OCI-LY7 (cell line): ENCODE measurements around the gene ANKRD1. TPM values are rescaled to one million over a fixed set of nuclear protein-coding genes. Genes with fewer than 3 reads are reported as not detected.
A peak's percentile ranks its signal among the peaks of the same experiment; 100 is the strongest.

Experiments
- BruUV-seq: library from RNA; stranded (reverse); fragments of 400-500 nt; replicated peaks from 2 replicates; lab custom pipeline; 2021; lab: Mats Ljungman, UMichigan
- CTCF ChIA-PET: fragments of 300-600 bp; sonication (Branson Sonifier 250); formaldehyde crosslinking; loops from one replicate; lab custom pipeline; 2022; ENCODE audit warnings: antibody characterized with exemption; ENCODE audit not compliant: unreplicated experiment; lab: Charles Lee
- POLR2A ChIA-PET: fragments of 300-600 bp; sonication (Branson Sonifier 250); formaldehyde crosslinking; loops from one replicate; lab custom pipeline; 2022; ENCODE audit warnings: antibody characterized with exemption; lab: Charles Lee
- DNase-seq: peaks from one replicate; pipeline ENCODE4 v3.0.0-alpha.2; 2015; ENCODE audit warnings: low spot score
- H2AFZ ChIP-seq: fragments of 200-600 bp; sonication (generic), shearing (Covaris generic); 2 replicates; pipeline ENCODE4 v1.6.1; 2014; ENCODE audit warnings: mild to moderate bottlenecking, antibody characterized with exemption, low read length, moderate library complexity
- H3K27ac ChIP-seq: fragments of 200-600 bp; sonication (generic); 2 replicates; pipeline ENCODE4 v1.5.1; 2014; ENCODE audit warnings: mixed run types, low read depth, mild to moderate bottlenecking, moderate library complexity, low read length, inconsistent platforms; ENCODE audit not compliant: poor library complexity, severe bottlenecking
- H3K36me3 ChIP-seq: fragments of 200-600 bp; sonication (generic); 2 replicates; pipeline ENCODE4 v1.6.1; 2014; ENCODE audit warnings: mild to moderate bottlenecking, antibody characterized with exemption, low read length, moderate library complexity, mixed read lengths; ENCODE audit not compliant: insufficient read depth
- H3K4me1 ChIP-seq: fragments of 200-600 bp; sonication (generic); 2 replicates; pipeline ENCODE4 v1.5.1; 2014; ENCODE audit warnings: mild to moderate bottlenecking, low read length; ENCODE audit not compliant: insufficient read depth, poor library complexity, severe bottlenecking
- H3K4me2 ChIP-seq: fragments of 200-600 bp; sonication (generic); 2 replicates; pipeline ENCODE4 v1.6.1; 2014; ENCODE audit warnings: mild to moderate bottlenecking, low read length
- H3K4me3 ChIP-seq: fragments of 200-600 bp; sonication (generic); 2 replicates; pipeline ENCODE4 v1.5.1; 2014; ENCODE audit warnings: mild to moderate bottlenecking, low read depth, low read length; ENCODE audit not compliant: poor library complexity, severe bottlenecking
- H3K79me2 ChIP-seq: fragments of 200-600 bp; sonication (generic); 2 replicates; pipeline ENCODE4 v1.6.1; 2016; ENCODE audit warnings: low read depth, mild to moderate bottlenecking, low read length, moderate library complexity, mixed read lengths; ENCODE audit not compliant: insufficient read depth
- H3K9me2 ChIP-seq: fragments of 200-600 bp; sonication (generic); 2 replicates; pipeline ENCODE4 v1.6.1; 2016; ENCODE audit warnings: mild to moderate bottlenecking, low read length, mixed read lengths; ENCODE audit not compliant: insufficient read depth
- H3K9me3 ChIP-seq: fragments of 200-600 bp; sonication (generic); 2 replicates; pipeline ENCODE4 v1.6.1; 2014; ENCODE audit warnings: mild to moderate bottlenecking, mixed run types, low read length, mixed read lengths
- H4K20me1 ChIP-seq: fragments of 200-600 bp; sonication (generic); 2 replicates; pipeline ENCODE4 v1.6.1; 2014; ENCODE audit warnings: mild to moderate bottlenecking, antibody characterized with exemption, low read length, moderate library complexity, mixed read lengths; ENCODE audit not compliant: insufficient read depth
- CTCF ChIP-seq: fragments of 200-600 bp; sonication (generic); conservative IDR thresholded peaks from 2 replicates; pipeline ENCODE4 v1.5.1; 2014; ENCODE audit warnings: mild to moderate bottlenecking, antibody characterized with exemption, low read length, moderate library complexity, mixed read lengths
- EZH2phosphoT487 ChIP-seq: fragments of 200-600 bp; sonication (generic); IDR thresholded peaks from 2 replicates; pipeline ENCODE4 v1.6.1; 2018; ENCODE audit warnings: low read depth, borderline replicate concordance, mild to moderate bottlenecking, mixed run types, antibody characterized with exemption, low read length, moderate library complexity, mixed read lengths
- intact Hi-C: fragments of 100-400 bp; cut with micrococcal nuclease; formaldehyde crosslinking; loops from one replicate; pipeline ENCODE4 v1.10.0; 2022; ENCODE audit not compliant: unreplicated experiment
- total RNA-seq, 2 experiments: library from RNA; depleted of rRNA in 1 of 2; stranded (reverse); fragments of >200 nt in 1 of 2; shearing (Covaris generic) in 1 of 2; gene quantifications; 2 replicates each; pipeline ENCODE4 v1.2.3, GENCODE V29; 2014 to 2022

Gene ANKRD1
- total RNA-seq, 2 experiments from 2014 or later, result not detected

DNA sequence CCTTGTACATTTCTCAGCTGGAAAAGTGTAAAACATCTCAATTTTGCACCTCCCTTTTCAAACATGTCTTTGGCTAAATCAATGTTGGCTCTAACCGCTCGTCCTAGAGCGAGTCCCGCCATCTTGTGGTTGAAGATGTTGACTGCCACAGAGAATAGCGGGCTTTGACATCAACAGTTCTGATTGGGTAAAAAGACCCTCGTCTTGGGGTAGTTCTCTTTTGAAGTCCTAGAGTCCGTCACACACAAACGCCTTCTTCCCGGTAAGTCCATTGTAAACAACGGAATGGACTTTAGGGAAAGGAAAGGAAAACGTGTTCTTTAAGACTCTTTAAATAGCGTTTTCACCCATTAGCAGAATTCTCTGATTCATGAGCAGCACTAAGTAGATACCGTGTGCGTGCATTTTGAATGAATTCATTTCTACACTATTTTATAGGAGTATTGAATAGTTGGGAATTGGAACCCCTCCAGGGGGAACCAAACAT is 49.6 kb downstream of the ANKRD1 start:
- H3K4me3 ChIP-seq, result peak overlapping the region; percentile 89

DNA sequence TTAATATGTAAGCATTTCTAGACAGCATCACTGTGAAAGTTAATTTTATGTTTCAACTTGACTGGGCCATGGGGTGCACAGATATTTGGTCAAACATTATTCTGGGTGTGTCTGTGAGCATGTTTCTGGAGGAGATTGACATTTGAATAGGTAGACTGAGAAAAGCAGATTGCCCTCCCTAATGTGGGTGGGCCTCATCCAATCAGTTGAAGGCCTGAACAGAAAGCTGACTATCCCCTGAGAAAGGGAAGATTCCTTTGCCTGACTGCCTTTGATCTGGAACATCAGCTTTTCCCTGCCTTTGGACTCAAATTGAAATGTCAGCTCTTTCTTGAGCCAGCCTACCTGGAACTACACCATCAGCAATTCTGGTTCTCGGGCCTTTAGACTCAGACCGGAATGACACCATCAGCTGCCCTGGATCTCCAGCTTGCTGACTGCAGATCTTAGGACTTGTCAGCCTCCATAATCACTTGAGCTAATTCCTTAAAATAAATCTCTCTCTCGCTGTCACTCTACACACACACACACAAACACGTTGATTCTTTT is 54.8 kb downstream of the ANKRD1 start:
- H3K27ac ChIP-seq, result no peak overlapping the region
- no peak for DNase-seq
- BruUV-seq, result no TSS peak
- POLR2A ChIA-PET, result interaction anchor here (0.6 to 1.6 kb wide), 7 partner anchors 11 to 1894 kb away, joined by 3 to 5 read pairs (median 3); no protein-coding TSS in a partner anchor
- H2AFZ ChIP-seq, result no peak overlapping the region
- no peaks in the 10 kb centered on the region for H3K36me3 ChIP-seq
- no peaks in the 10 kb centered on the region for H3K9me2 ChIP-seq
- H3K4me3 ChIP-seq, result no peak overlapping the region
- H3K4me2 ChIP-seq, result no peak overlapping the region
- H3K4me1 ChIP-seq, result no peaks in the 10 kb centered on the region
- peaks cover 11% of the 10 kb centered on the region; the same call in 1 of the 2 replicates for H3K9me3 ChIP-seq
- TF ChIP-seq EZH2phosphoT487 (no peak), CTCF (no peak)
- CTCF ChIA-PET, result no interaction called here
- H3K79me2 ChIP-seq, result no peaks in the 10 kb centered on the region
- H4K20me1 ChIP-seq, result no peaks in the 10 kb centered on the region
- intact Hi-C loops, result no loop called here

More for the DNA sequence above, 49.6 kb downstream of the ANKRD1 start:
- peaks cover 14% of the 10 kb centered on the region for H3K36me3 ChIP-seq
- H4K20me1 ChIP-seq, result no peaks in the 10 kb centered on the region
- H2AFZ ChIP-seq, result peak overlapping the region; percentile 99
- CTCF ChIA-PET, result no interaction called here
- DNase-seq, result peak; percentile 71
- no TSS peak for BruUV-seq
- peak overlapping the region; percentile 67 for H3K4me2 ChIP-seq
- H3K9me2 ChIP-seq, result no peaks in the 10 kb centered on the region
- peaks cover 34% of the 10 kb centered on the region for H3K79me2 ChIP-seq
- no peak overlapping the region for H3K27ac ChIP-seq
- TF ChIP-seq CTCF (peak; percentile 72), EZH2phosphoT487 (no peak)
- intact Hi-C loops, result loop anchor here (10.0 kb wide), 1 partner anchor 923 kb away; the partner anchor contains the start of gene TNKS2
- peaks cover 13% of the 10 kb centered on the region for H3K4me1 ChIP-seq
- peaks cover 11% of the 10 kb centered on the region; the same call in 1 of the 2 replicates for H3K9me3 ChIP-seq
- POLR2A ChIA-PET, result interaction anchor here (0.8 to 1.5 kb wide), 7 partner anchors 8 to 1052 kb away, joined by 3 to 5 read pairs (median 4); partner anchors contain the start of gene BTAF1

DNA sequence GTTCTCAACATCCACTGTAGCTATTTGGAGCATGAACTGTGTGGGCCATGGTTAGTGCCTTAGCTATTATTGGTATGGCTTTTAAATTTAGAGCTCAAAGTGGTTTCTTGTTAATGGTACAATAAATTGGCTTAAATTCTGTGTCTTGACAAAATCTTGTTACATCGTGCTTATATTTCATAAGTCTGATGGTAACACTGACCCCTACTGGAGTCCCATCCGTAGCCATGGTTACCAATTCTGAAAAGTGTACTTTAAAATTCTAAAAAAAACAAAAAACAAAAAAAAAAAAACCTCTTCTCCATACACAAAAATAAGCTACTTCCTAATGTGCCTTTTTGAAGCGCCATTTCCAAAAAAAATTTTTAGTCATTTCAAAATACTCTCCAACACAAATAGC is 55.5 kb downstream of the ANKRD1 start:
- peak; percentile 29 for DNase-seq
- no peaks in the 10 kb centered on the region for H4K20me1 ChIP-seq
- intact Hi-C loops, result no loop called here
- ChIA-PET CTCF (no interaction called here), POLR2A (interaction anchor here (0.6 to 1.6 kb wide), 7 partner anchors 10 to 337 kb away, joined by 3 to 5 read pairs (median 3); no protein-coding TSS in a partner anchor)
- no peaks in the 10 kb centered on the region for H3K79me2 ChIP-seq
- no peak overlapping the region for H3K4me3 ChIP-seq
- peaks cover 11% of the 10 kb centered on the region; the same call in 1 of the 2 replicates for H3K9me3 ChIP-seq
- TF ChIP-seq EZH2phosphoT487 (no peak), CTCF (peak; percentile 71)
- no peak overlapping the region for H3K27ac ChIP-seq
- no peak overlapping the region for H2AFZ ChIP-seq
- H3K36me3 ChIP-seq, result no peaks in the 10 kb centered on the region
- H3K4me1 ChIP-seq, result no peaks in the 10 kb centered on the region
- no TSS peak for BruUV-seq
- no peak overlapping the region for H3K4me2 ChIP-seq
- H3K9me2 ChIP-seq, result no peaks in the 10 kb centered on the region
